ENCODE data around the gene SH3RF3.

GRCh38 chr2:109130723-109130995, 1.7 kb downstream of the SH3RF3 start:
- no peak for TF ChIP-seq EZH2 (IDR thresholded peaks at IDR 0.05; ENCODE audit: insufficient read depth, low read length)
- no peak for TF ChIP-seq CTCF (IDR thresholded peaks at IDR 0.05; ENCODE audit: insufficient read depth, low read depth, low read length)
